ENCODE results near the gene NPL.

- TF ChIP-seq, protein P1, sequence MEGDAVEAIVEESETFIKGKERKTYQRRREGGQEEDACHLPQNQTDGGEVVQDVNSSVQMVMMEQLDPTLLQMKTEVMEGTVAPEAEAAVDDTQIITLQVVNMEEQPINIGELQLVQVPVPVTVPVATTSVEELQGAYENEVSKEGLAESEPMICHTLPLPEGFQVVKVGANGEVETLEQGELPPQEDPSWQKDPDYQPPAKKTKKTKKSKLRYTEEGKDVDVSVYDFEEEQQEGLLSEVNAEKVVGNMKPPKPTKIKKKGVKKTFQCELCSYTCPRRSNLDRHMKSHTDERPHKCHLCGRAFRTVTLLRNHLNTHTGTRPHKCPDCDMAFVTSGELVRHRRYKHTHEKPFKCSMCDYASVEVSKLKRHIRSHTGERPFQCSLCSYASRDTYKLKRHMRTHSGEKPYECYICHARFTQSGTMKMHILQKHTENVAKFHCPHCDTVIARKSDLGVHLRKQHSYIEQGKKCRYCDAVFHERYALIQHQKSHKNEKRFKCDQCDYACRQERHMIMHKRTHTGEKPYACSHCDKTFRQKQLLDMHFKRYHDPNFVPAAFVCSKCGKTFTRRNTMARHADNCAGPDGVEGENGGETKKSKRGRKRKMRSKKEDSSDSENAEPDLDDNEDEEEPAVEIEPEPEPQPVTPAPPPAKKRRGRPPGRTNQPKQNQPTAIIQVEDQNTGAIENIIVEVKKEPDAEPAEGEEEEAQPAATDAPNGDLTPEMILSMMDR (IDR thresholded peaks at IDR 0.05), result no peak
- TF ChIP-seq EZH2 (IDR thresholded peaks at IDR 0.05), result no peak
Measured at GRCh38 chr1:182809414-182809957, 19.9 kb downstream of the NPL start.

Data from neural progenitor cell (in vitro differentiated cells).